IgD-negative memory B cell (primary cell): ENCODE data around the gene HOXD9. TPM values are rescaled to one million over a fixed set of nuclear protein-coding genes. Genes with fewer than 3 reads are reported as not detected.

Source experiments
- H3K27ac Mint-ChIP-seq, 3 donors: one replicate each; pipeline ENCODE4 v1.8.0; 2020 to 2022; ENCODE audit warnings: mild to moderate bottlenecking in 3 of 3, mixed read lengths in 3 of 3, moderate library complexity in 1 of 3
- H3K27me3 Mint-ChIP-seq: one replicate; pipeline ENCODE4 v1.8.0; 2021; ENCODE audit warnings: mixed read lengths
- H3K36me3 Mint-ChIP-seq: one replicate; pipeline ENCODE4 v1.8.0; 2020; ENCODE audit warnings: mild to moderate bottlenecking, mixed read lengths
- H3K4me1 Mint-ChIP-seq, 3 donors: one replicate each; pipeline ENCODE4 v1.8.0; 2020 to 2022; ENCODE audit warnings: mixed read lengths in 3 of 3, mild to moderate bottlenecking in 1 of 3
- H3K4me3 Mint-ChIP-seq, 4 donors: one replicate each; pipeline ENCODE4 v1.8.0; 2020 to 2022; ENCODE audit warnings: mild to moderate bottlenecking in 4 of 4, mixed read lengths in 4 of 4, moderate library complexity in 3 of 4
- H3K9me3 Mint-ChIP-seq, 3 donors: one replicate each; pipeline ENCODE4 v1.8.0; 2020 to 2021; ENCODE audit warnings: mixed read lengths in 3 of 3, mild to moderate bottlenecking in 1 of 3
- polyA plus RNA-seq: library from polyadenylated mRNA; unstranded; fragments of 300-500 nt; fragmentation: Illumina TruSeq; gene quantifications from one replicate; pipeline ENCODE4 v1.2.3, GENCODE V29; 2021

The HOXD9 gene
- polyA plus RNA-seq, 1 donor from 2014 or later, result not detected

GRCh38 chr2:176158855-176159662, 36.5 kb downstream of the HOXD9 start:
- Mint-ChIP-seq H3K4me3 (no peak overlapping the region), H3K4me1 (peaks cover 0 to 2% (median 2%) of the 10 kb centered on the region in 3 donors), H3K27me3 (peaks cover 61% of the 10 kb centered on the region), H3K36me3 (no peaks in the 10 kb centered on the region), H3K27ac (peak overlapping the region in 2 of 3 donors; percentile 46 to 78), H3K9me3 (peaks cover 0 to 11% (median 5%) of the 10 kb centered on the region in 3 donors)

- Mint-ChIP-seq H3K36me3 (no peaks in the 10 kb centered on the region), H3K27ac (peak overlapping the region in 2 of 3 donors; percentile 46 to 78), H3K9me3 (peaks cover 0 to 15% (median 8%) of the 10 kb centered on the region in 3 donors), H3K4me3 (no peak overlapping the region), H3K4me1 (peaks cover 0 to 5% (median 2%) of the 10 kb centered on the region in 3 donors), H3K27me3 (peaks cover 65% of the 10 kb centered on the region)
Measured at GRCh38 chr2:176159663-176160250, 37.2 kb downstream of the HOXD9 start.

GRCh38 chr2:176160251-176160985, 37.9 kb downstream of the HOXD9 start:
- H3K27ac Mint-ChIP-seq, result peak overlapping the region in 1 of 3 donors; percentile 10
- H3K36me3 Mint-ChIP-seq, result no peaks in the 10 kb centered on the region
- peaks cover 0 to 17% (median 8%) of the 10 kb centered on the region in 3 donors for H3K9me3 Mint-ChIP-seq
- H3K4me1 Mint-ChIP-seq, result peaks cover 0 to 5% (median 2%) of the 10 kb centered on the region in 3 donors
- peak overlapping the region in 1 of 4 donors; percentile 17 for H3K4me3 Mint-ChIP-seq
- peaks cover 67% of the 10 kb centered on the region for H3K27me3 Mint-ChIP-seq

GRCh38 chr2:176160986-176161824, 38.7 kb downstream of the HOXD9 start:
- Mint-ChIP-seq H3K4me3 (peak overlapping the region in 3 of 4 donors; percentile 57 to 74 (median 66)), H3K27me3 (peaks cover 69% of the 10 kb centered on the region), H3K36me3 (no peaks in the 10 kb centered on the region), H3K27ac (peak overlapping the region in 2 of 3 donors; percentile 5 to 10), H3K4me1 (peaks cover 0 to 5% (median 2%) of the 10 kb centered on the region in 3 donors), H3K9me3 (peaks cover 0 to 17% (median 8%) of the 10 kb centered on the region in 3 donors)

- peak overlapping the region in 1 of 3 donors; percentile 10 for H3K27ac Mint-ChIP-seq
- peaks cover 0 to 17% (median 8%) of the 10 kb centered on the region in 3 donors for H3K9me3 Mint-ChIP-seq
- H3K4me1 Mint-ChIP-seq, result peaks cover 0 to 5% (median 2%) of the 10 kb centered on the region in 3 donors
- no peaks in the 10 kb centered on the region for H3K36me3 Mint-ChIP-seq
- peaks cover 75% of the 10 kb centered on the region for H3K27me3 Mint-ChIP-seq
- H3K4me3 Mint-ChIP-seq, result peak overlapping the region in 1 of 4 donors; percentile 66
Measured at GRCh38 chr2:176161825-176162626, 39.5 kb downstream of the HOXD9 start.

- Mint-ChIP-seq H3K27ac (peak overlapping the region; percentile 32 to 91 (median 76)), H3K36me3 (no peaks in the 10 kb centered on the region), H3K27me3 (peaks cover 69% of the 10 kb centered on the region), H3K4me3 (peak overlapping the region in 1 of 4 donors; percentile 15), H3K4me1 (peaks cover 0 to 5% (median 2%) of the 10 kb centered on the region in 3 donors), H3K9me3 (peaks cover 2 to 15% (median 8%) of the 10 kb centered on the region in 3 donors)
Measured at GRCh38 chr2:176162911-176163671, 40.6 kb downstream of the HOXD9 start.

GRCh38 chr2:176163672-176164056, 41.1 kb downstream of the HOXD9 start:
- peaks cover 0 to 5% (median 2%) of the 10 kb centered on the region in 3 donors for H3K4me1 Mint-ChIP-seq
- no peaks in the 10 kb centered on the region for H3K36me3 Mint-ChIP-seq
- H3K27ac Mint-ChIP-seq, result peak overlapping the region; percentile 64 to 91 (median 76)
- peak overlapping the region in 2 of 4 donors; percentile 49 to 81 for H3K4me3 Mint-ChIP-seq
- peaks cover 2 to 12% (median 8%) of the 10 kb centered on the region in 3 donors for H3K9me3 Mint-ChIP-seq
- peaks cover 65% of the 10 kb centered on the region for H3K27me3 Mint-ChIP-seq

- peak overlapping the region in 2 of 4 donors; percentile 49 to 81 for H3K4me3 Mint-ChIP-seq
- H3K36me3 Mint-ChIP-seq, result no peaks in the 10 kb centered on the region
- peaks cover 2 to 12% (median 8%) of the 10 kb centered on the region in 3 donors for H3K9me3 Mint-ChIP-seq
- peaks cover 0 to 5% (median 2%) of the 10 kb centered on the region in 3 donors for H3K4me1 Mint-ChIP-seq
- peaks cover 68% of the 10 kb centered on the region for H3K27me3 Mint-ChIP-seq
- H3K27ac Mint-ChIP-seq, result peak overlapping the region; percentile 64 to 91 (median 76)
Measured at GRCh38 chr2:176164201-176164600, 41.7 kb downstream of the HOXD9 start.

GRCh38 chr2:176164611-176165369, 42.3 kb downstream of the HOXD9 start:
- Mint-ChIP-seq H3K36me3 (no peaks in the 10 kb centered on the region), H3K27me3 (peaks cover 69% of the 10 kb centered on the region), H3K4me3 (peak overlapping the region in 2 of 4 donors; percentile 16 to 34), H3K27ac (peak overlapping the region; percentile 67 to 91 (median 77)), H3K9me3 (peaks cover 2 to 12% (median 8%) of the 10 kb centered on the region in 3 donors), H3K4me1 (peaks cover 0 to 4% (median 2%) of the 10 kb centered on the region in 3 donors)

- Mint-ChIP-seq H3K27me3 (peaks cover 69% of the 10 kb centered on the region), H3K9me3 (peaks cover 2 to 12% (median 8%) of the 10 kb centered on the region in 3 donors), H3K27ac (peak overlapping the region; percentile 33 to 77 (median 67)), H3K36me3 (no peaks in the 10 kb centered on the region), H3K4me3 (peak overlapping the region in 2 of 4 donors; percentile 16 to 57), H3K4me1 (peaks cover 0 to 4% (median 2%) of the 10 kb centered on the region in 3 donors)
Measured at GRCh38 chr2:176165370-176166050, 43.0 kb downstream of the HOXD9 start.

GRCh38 chr2:176166272-176166671, 43.8 kb downstream of the HOXD9 start:
- Mint-ChIP-seq H3K27me3 (peaks cover 63% of the 10 kb centered on the region), H3K4me1 (peaks cover 0 to 4% (median 2%) of the 10 kb centered on the region in 3 donors), H3K27ac (peak overlapping the region in 1 of 3 donors; percentile 33), H3K9me3 (peaks cover 2 to 10% (median 8%) of the 10 kb centered on the region in 3 donors), H3K4me3 (peak overlapping the region in 1 of 4 donors; percentile 57), H3K36me3 (no peaks in the 10 kb centered on the region)
